AG09319 (cell line): ENCODE data around the gene MAP3K7.

Experiments
- DNase-seq: peaks from one replicate; pipeline ENCODE4 v3.0.0-alpha.2; 2010; ENCODE audit warnings: low read depth; ENCODE audit errors: extremely low read depth
- CTCF ChIP-seq: IDR thresholded peaks from 2 replicates; pipeline ENCODE4 v1.5.1; 2011; ENCODE audit warnings: low read depth, mild to moderate bottlenecking, inconsistent platforms, low read length, moderate library complexity

The MAP3K7 gene

DNA sequence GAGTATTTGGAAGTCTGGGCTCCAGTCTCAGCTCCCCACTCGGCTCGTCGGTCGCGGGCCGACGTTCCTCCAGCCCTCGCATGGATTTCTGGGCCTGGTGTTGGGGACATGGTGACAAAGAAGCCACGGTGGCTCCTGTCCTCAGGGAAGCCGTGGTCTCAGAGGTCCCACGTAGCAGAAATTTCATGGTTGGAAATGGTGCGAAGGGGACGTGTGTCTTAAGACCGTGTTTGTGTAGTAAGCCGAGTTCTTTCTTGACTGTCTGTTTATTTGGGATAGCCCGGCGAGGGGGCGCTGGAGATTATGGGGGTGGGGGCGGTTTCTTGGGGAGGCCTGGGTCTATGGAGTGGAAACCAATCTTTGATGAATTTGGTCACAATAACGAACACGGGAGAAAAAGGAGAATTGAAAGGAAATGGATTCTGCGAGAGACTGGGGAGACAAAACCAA, 23.5 kb upstream of the MAP3K7 start:
- TF ChIP-seq CTCF = no peak
- DNase-seq = no peak

DNA sequence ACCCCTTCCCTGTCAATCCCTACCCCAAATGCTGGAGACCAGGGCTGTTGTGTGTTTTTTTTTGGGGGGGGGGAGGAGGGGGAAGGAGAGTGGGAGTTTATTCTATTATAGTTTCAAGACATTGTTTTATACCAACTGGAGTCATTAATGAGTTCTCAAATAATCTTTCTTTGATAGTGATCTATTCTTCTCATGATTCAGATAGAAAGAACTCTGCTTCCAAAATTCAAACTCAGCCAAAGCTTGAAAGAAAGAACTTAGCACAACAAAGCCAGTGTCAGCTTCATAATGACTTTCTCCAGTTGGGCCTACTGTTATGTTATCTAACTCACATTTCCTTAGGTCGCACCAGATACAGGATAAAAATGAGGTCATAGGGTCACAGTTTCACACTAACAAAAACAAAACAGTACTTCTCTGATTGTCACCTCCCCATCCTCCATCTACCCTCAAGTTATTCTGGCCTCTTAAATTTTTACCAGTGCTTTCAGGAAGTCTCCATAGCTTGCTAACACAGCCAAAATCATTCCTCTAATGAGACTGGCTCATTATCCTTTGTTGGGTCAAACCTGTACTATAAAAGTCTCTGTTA, 19.0 kb upstream of the MAP3K7 start:
- TF ChIP-seq CTCF = no peak

DNA sequence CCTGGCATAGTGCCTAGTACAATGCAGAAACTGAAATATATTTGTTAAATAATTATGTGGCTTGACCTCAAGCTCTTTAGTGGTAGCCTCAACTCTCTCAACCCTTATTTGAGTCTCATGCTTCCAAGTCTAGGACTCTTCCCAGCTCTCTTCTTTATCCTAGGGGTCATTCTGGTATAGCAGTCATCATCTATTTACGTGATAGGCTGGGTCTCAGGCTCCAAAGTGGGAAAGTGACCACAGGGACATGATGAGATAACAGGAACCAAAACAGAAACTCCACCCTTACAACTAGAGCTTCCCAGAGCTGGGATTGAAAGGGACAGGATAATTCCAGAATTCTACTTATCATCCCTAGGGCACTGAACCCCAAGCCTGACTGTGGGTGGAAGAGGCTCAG, 17.7 kb upstream of the MAP3K7 start:
- no peak for TF ChIP-seq CTCF
- DNase-seq = no peak

More for the DNA sequence above, 19.0 kb upstream of the MAP3K7 start:
- DNase-seq = no peak

- no peak for DNase-seq
- no peak for TF ChIP-seq CTCF
Measured at GRCh38 chr6:90599151-90599550, 12.3 kb upstream of the MAP3K7 start.

GRCh38 chr6:90598192-90598951, 11.5 kb upstream of the MAP3K7 start:
- TF ChIP-seq CTCF = no peak
- no peak for DNase-seq

GRCh38 chr6:90596967-90597539, 10.2 kb upstream of the MAP3K7 start:
- no peak for TF ChIP-seq CTCF
- DNase-seq = no peak

GRCh38 chr6:90595854-90596253, 9.0 kb upstream of the MAP3K7 start:
- DNase-seq = no peak
- no peak for TF ChIP-seq CTCF
